ENCODE results near the gene KRTDAP. TPM values are rescaled to one million over a fixed set of nuclear protein-coding genes. Genes with fewer than 3 reads are reported as not detected.
A peak's percentile ranks its signal among the peaks of the same experiment; 100 is the strongest.

The KRTDAP gene
- total RNA-seq, 1 donor = not detected

DNA sequence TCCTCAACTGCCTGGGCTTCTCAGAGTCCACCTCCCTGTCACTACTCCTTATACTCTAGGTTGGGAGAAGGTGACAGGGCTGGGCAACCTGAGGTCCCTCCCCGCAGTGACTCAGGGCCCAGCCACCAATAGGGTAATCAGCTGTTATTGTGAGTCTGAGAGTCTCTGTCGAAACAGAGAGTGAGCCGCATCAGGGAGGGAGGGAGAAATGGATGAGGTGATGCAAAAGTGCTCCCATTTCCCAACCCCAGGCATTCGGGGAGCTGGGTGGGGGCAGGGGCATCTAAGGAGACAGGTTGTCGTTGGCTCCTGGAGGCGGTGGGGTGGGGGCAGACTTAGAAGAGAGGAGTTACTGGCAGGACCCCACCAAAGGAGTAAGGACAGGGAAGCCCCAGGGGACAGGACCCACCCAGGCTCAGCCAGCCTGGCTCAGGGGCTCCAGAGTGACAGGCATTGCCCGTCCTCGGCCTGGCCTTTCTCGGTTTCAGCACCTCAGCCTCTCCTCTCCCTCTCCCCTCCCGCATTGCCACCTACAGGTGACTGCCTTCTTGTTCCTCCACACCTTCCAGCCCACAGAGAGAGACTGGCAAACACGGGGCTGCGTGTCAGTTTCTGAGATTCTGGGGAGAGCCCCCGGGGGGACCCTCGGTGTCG lies 23.5 kb upstream of the KRTDAP start, which contains the start of gene DMKN:
TSS of gene DMKN (minus strand) at position 22 of the 654 bp plus-strand sequence. CDS start 174 bp downstream, outside the sequence.
- no peak within 1 kb of the TSS for H3K4me3 ChIP-seq (ENCODE audit: low read depth, low read length)
- DNase-seq (ENCODE audit: low read depth) = peak; percentile 56
- TF ChIP-seq, protein P1, sequence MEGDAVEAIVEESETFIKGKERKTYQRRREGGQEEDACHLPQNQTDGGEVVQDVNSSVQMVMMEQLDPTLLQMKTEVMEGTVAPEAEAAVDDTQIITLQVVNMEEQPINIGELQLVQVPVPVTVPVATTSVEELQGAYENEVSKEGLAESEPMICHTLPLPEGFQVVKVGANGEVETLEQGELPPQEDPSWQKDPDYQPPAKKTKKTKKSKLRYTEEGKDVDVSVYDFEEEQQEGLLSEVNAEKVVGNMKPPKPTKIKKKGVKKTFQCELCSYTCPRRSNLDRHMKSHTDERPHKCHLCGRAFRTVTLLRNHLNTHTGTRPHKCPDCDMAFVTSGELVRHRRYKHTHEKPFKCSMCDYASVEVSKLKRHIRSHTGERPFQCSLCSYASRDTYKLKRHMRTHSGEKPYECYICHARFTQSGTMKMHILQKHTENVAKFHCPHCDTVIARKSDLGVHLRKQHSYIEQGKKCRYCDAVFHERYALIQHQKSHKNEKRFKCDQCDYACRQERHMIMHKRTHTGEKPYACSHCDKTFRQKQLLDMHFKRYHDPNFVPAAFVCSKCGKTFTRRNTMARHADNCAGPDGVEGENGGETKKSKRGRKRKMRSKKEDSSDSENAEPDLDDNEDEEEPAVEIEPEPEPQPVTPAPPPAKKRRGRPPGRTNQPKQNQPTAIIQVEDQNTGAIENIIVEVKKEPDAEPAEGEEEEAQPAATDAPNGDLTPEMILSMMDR (IDR thresholded peaks at IDR 0.05; ENCODE audit: insufficient read depth, low read depth, low read length) = no peak

DNA sequence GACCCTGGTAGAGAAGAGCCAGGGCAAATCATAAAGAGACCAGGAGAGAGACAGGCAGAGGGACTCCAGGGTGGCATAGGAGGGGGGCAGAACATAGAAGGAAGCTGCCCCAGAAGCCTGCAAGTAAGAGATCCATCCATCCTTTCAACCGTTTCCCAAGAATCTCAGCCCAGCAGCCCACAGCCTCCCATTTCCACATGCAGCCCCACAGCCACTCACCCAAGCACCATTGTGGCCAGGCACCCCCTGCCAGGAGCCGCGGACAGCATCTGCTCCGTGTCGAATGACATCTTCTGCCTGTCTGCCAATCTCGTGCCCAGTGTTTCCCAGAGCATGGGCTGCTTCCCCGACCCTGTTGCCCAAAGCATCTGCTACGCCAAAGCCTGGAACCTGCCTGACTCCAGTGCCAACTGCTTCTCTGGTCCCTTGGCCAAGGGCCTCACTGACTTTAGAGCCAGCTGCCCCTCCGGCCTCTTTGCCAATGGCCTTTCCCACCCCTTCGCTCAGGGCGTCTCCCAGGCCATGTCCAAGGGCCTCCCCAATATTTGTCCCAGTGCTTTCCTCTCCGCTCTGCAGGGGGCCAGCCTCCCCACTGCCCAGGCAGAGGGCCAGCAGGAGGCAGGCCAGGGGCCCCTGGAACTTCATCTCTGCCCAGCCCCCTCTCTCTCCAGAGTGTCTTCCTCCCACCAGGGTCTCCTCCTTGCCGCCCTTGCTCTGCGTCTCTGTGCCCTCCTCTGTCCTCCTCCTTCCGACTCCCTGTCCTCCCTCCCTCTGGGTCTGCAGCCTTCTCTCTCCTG lies 22.8 kb upstream of the KRTDAP start:
- no peak overlapping the region for H3K4me3 ChIP-seq (ENCODE audit: low read depth, low read length)
- TF ChIP-seq, protein P1 (IDR thresholded peaks at IDR 0.05; ENCODE audit: insufficient read depth, low read depth, low read length) = no peak
- no peak for DNase-seq (ENCODE audit: low read depth)

- TF ChIP-seq, protein P1 (IDR thresholded peaks at IDR 0.05; ENCODE audit: insufficient read depth, low read depth, low read length) = no peak
- no peak for DNase-seq (ENCODE audit: low read depth)
- no peak overlapping the region for H3K4me3 ChIP-seq (ENCODE audit: low read depth, low read length)
Observed at GRCh38 chr19:35511337-35511736, 21.1 kb upstream of the KRTDAP start.

DNA sequence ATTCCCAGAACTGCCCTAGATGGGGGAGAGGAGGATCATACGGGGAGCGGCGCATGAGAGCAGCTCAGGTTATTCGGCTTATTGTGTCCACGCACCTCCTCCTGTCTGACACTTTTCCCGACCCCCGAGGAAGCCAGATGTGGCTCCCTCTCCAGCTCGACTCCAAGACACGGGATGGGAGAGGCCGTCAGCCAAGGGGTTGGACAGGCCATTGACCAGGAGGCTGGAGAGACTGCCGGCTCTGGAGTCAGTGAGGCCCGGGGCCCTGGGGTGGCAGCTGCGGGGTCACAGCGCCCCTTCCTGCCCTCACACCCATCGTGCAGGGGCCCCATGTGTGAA lies 20.3 kb upstream of the KRTDAP start:
- no peak for DNase-seq (ENCODE audit: low read depth)
- no peak overlapping the region for H3K4me3 ChIP-seq (ENCODE audit: low read depth, low read length)
- TF ChIP-seq, protein P1 (IDR thresholded peaks at IDR 0.05; ENCODE audit: insufficient read depth, low read depth, low read length) = no peak

DNA sequence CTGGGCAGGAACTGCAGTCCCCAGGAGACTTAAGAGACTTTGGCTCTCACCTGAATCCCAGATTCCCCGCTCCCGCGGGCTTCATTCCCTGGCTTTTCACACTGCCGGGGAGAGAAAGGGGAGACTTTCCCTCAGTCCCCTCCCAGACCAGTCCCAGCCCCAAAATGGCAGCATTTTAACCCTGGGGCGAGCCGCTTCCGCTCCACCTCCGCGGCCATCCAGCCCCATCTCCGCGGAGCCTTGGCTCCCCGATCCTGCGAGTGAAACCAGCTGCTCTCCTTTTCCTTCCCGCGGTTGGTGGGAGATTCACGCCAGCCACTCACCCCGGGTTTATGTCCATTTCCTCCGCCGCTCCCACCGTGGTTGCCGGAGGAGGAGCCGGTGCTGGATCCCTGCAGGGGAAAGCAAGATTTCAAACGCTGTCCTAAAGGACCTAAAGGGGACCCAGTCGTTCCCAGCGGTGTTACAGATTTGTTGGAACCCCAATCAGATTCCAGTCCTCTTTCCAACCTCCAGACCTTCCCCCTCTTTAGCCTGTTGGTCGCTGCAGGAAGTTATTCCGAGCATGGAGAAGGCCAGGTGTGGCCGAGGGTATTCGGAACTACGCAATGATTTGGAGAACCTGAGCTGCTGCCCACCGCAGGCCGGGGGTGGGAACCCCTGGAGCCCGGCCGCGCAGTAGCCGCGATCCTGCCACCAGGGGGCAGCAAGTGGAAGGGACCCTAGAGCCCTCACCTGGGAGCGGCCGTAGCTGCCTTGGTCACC lies 19.8 kb upstream of the KRTDAP start:
- TF ChIP-seq, protein P1 (IDR thresholded peaks at IDR 0.05; ENCODE audit: insufficient read depth, low read depth, low read length) = peak; percentile 88
- peak; percentile 26 for DNase-seq (ENCODE audit: low read depth)
- H3K4me3 ChIP-seq (ENCODE audit: low read depth, low read length) = peak overlapping the region; percentile 34

GRCh38 chr19:35509018-35509652 lies 18.9 kb upstream of the KRTDAP start:
- DNase-seq (ENCODE audit: low read depth) = no peak
- TF ChIP-seq, protein P1 (IDR thresholded peaks at IDR 0.05; ENCODE audit: insufficient read depth, low read depth, low read length) = no peak

More at GRCh38 chr19:35509018-35509652, 18.9 kb upstream of the KRTDAP start:
- no peak overlapping the region for H3K4me3 ChIP-seq (ENCODE audit: low read depth, low read length)

All from fibroblast of villous mesenchyme (primary cell).